Stomach (tissue), 9 donors: ENCODE results near the gene CRABP1. TPM values are rescaled to one million over a fixed set of nuclear protein-coding genes. Genes with fewer than 3 reads are reported as not detected.

Experiments used
- DNase-seq, 2 donors: peaks; one replicate each; pipeline versions ENCODE4 v3.0.0 to v3.0.0-alpha.2; 2013 to 2019
- H3K27ac ChIP-seq, 5 donors: fragments of 200-600 bp in 4 of 5; sonication (generic) in 4 of 5; one replicate each; pipeline ENCODE4 v1.5.1; 2013 to 2019; ENCODE audit warnings: mild to moderate bottlenecking in 1 of 5, moderate library complexity in 1 of 5
- H3K27me3 ChIP-seq, 3 donors: fragments of 200-600 bp; sonication (generic); one replicate each; pipeline ENCODE4 v1.5.1; 2017 to 2019; ENCODE audit warnings: mixed run types in 1 of 3
- H3K36me3 ChIP-seq, 4 donors: fragments of 200-600 bp; sonication (generic); 1 replicate in 3 of 4; 2 replicates in 1 of 4; pipeline ENCODE4 v1.5.1; 2016 to 2019
- H3K4me1 ChIP-seq, 4 donors: fragments of 200-600 bp; sonication (generic); one replicate each; pipeline ENCODE4 v1.5.1; 2016 to 2019
- H3K4me3 ChIP-seq, 4 donors: fragments of 200-600 bp; sonication (generic) in 3 of 4; one replicate each; pipeline ENCODE4 v1.5.1; 2016 to 2019; ENCODE audit warnings: mild to moderate bottlenecking in 1 of 4
- H3K9me3 ChIP-seq, 4 donors: fragments of 200-600 bp; sonication (generic); one replicate each; pipeline ENCODE4 v1.5.1; 2016 to 2019
- CTCF ChIP-seq, 7 experiments: fragments of 450-650 bp in 4 of 7; fragments of 200-600 bp in 3 of 7; sonication (generic) in 3 of 7; IDR thresholded peaks; one replicate each; pipeline ENCODE4 v1.5.1; 2016 to 2019; ENCODE audit warnings: antibody characterized with exemption in 7 of 7, control low read depth in 2 of 7, mild to moderate bottlenecking in 1 of 7
- EP300 ChIP-seq: sonication (generic); formaldehyde crosslinking; IDR thresholded peaks from one replicate; pipeline ENCODE4 v1.6.1; 2017; ENCODE audit warnings: antibody characterized with exemption
- POLR2A ChIP-seq, 4 donors: fragments of 450-650 bp; IDR thresholded peaks; one replicate each; pipeline ENCODE4 v1.6.1; 2016; ENCODE audit warnings: antibody characterized with exemption in 4 of 4, control low read depth in 2 of 4, mild to moderate bottlenecking in 1 of 4, moderate library complexity in 1 of 4
- POLR2AphosphoS5 ChIP-seq, 3 donors: sonication (generic); formaldehyde crosslinking; IDR thresholded peaks; one replicate each; pipeline ENCODE4 v1.6.1; 2016; ENCODE audit warnings: antibody characterized with exemption in 3 of 3
- WGBS, 5 donors: extraction: QIAGEN DNeasy Blood & Tissue Kit in 3 of 5; methylation state at CpG; one replicate each; pipeline versions ENCODE4 v1.1.5 to v1.1.7; 2013 to 2018; 5-methylcytosine and 5-hydroxymethylcytosine counted together
- intact Hi-C: fragments of 100-400 bp; cut with DNase I; formaldehyde crosslinking; loops from one replicate; pipeline ENCODE4 v1.15.1; 2023; ENCODE audit warnings: low total_unique reads
- polyA plus RNA-seq, 3 donors: library from polyadenylated mRNA; stranded (reverse); fragments of 200-250 nt; gene quantifications; one replicate each; pipeline ENCODE4 v1.2.3, GENCODE V29; 2013
- small RNA-seq, 4 donors: library from RNA; depleted of rRNA; stranded (forward); fragments of <200 nt; gene quantifications; one replicate each; pipeline ENCODE3, GENCODE V24; 2016
- total RNA-seq, 5 donors: library from RNA; depleted of rRNA; stranded (reverse); fragments of >200 nt; gene quantifications; one replicate each; pipeline versions ENCODE4 v1.1.0 to v1.2.3, GENCODE V29; 2014 to 2016
- donor health status: healthy with polysubstance abuse.
- donor health status: Bipolar disorder and iron deficiency.
- donor health status: healthy.

Gene CRABP1
- total and polyA plus RNA-seq, 8 donors: 0.62 to 4.9 (median 2.8) TPM; not detected in 5

GRCh38 chr15:78396186-78396814 lies 56.1 kb downstream of the CRABP1 start:
- intact Hi-C loops: no loop called here
- DNase-seq: no peak
- H3K4me1 ChIP-seq: peaks cover 5 to 16% (median 11%) of the 10 kb centered on the region in 4 donors

GRCh38 chr15:78396976-78397375 lies 56.8 kb downstream of the CRABP1 start:
- WGBS, 5 donors: 23 to 38% (median 32%) methylated on average over 7 to 9 of the region's 9 CpGs
- H3K27me3 ChIP-seq: peaks cover 0 to 5% (median 0%) of the 10 kb centered on the region in 3 donors
- TF ChIP-seq POLR2AphosphoS5 (IDR thresholded peaks at IDR 0.05) (peak in 1 of 3 donors; percentile 62), CTCF (IDR thresholded peaks at IDR 0.05) (peak in 4 of 7 experiments; percentile 23 to 48 (median 39)), POLR2A (IDR thresholded peaks at IDR 0.05) (no peak), EP300 (no peak)
- intact Hi-C loops: no loop called here
- H3K36me3 ChIP-seq: no peaks in the 10 kb centered on the region
- H3K4me3 ChIP-seq: no peak overlapping the region
- peak; percentile 48 to 94 for DNase-seq
- no peaks in the 10 kb centered on the region for H3K9me3 ChIP-seq
- H3K4me1 ChIP-seq: peaks cover 5 to 16% (median 11%) of the 10 kb centered on the region in 4 donors
- H3K27ac ChIP-seq: no peak overlapping the region

More at GRCh38 chr15:78396186-78396814, 56.1 kb downstream of the CRABP1 start:
- Histone ChIP-seq H3K9me3 (no peaks in the 10 kb centered on the region), H3K27me3 (no peaks in the 10 kb centered on the region), H3K4me3 (no peak overlapping the region), H3K36me3 (no peaks in the 10 kb centered on the region), H3K27ac (no peak overlapping the region)
- TF ChIP-seq POLR2A (IDR thresholded peaks at IDR 0.05) (no peak), EP300 (no peak), POLR2AphosphoS5 (IDR thresholded peaks at IDR 0.05) (no peak), CTCF (IDR thresholded peaks at IDR 0.05) (no peak)
- WGBS, 5 donors: 83 to 100% (median 96%) methylated on average over 7 to 9 of the region's 9 CpGs

- Histone ChIP-seq H3K4me1 (peaks cover 5 to 16% (median 11%) of the 10 kb centered on the region in 4 donors), H3K9me3 (no peaks in the 10 kb centered on the region), H3K27me3 (peaks cover 0 to 6% (median 0%) of the 10 kb centered on the region in 3 donors), H3K27ac (no peak overlapping the region), H3K4me3 (no peak overlapping the region), H3K36me3 (no peaks in the 10 kb centered on the region)
- DNase-seq: no peak
- intact Hi-C loops: no loop called here
- TF ChIP-seq POLR2A (IDR thresholded peaks at IDR 0.05) (no peak), EP300 (no peak), POLR2AphosphoS5 (IDR thresholded peaks at IDR 0.05) (no peak), CTCF (IDR thresholded peaks at IDR 0.05) (no peak)
- 92 to 96% (median 94%) methylated on average over 2 of the region's 2 CpGs for WGBS, 5 donors
These were observed 57.2 kb downstream of the CRABP1 start for GRCh38 chr15:78397382-78397781.

Small RNA genes lying within 50 kb of the gene (small RNA-seq; reads per million reads assigned to genes)
- gene AC090607.5: 0 reads per million in 4 donors

Other genes with a start within 250 kb of the CRABP1 start
- gene SH2D7, start 247.8 kb upstream of the CRABP1 start, total RNA-seq: under 1 TPM in 2 of 5 donors, not detected in 3; 0.29 to 0.45 TPM
- gene SH2D7, start 247.8 kb upstream of the CRABP1 start, polyA plus RNA-seq: not detected
- gene CIB2, start 208.9 kb upstream of the CRABP1 start, total RNA-seq: 10 to 100 TPM in 1 of 5 donors, 1 to 10 TPM in 2, under 1 TPM in 1, not detected in 1; 0.87 to 20.4 (median 3.4) TPM
- 10 to 100 TPM in 1 of 3 donors, 1 to 10 TPM in 1, under 1 TPM in 1; 0.80 to 13.1 (median 5.2) TPM for gene CIB2, start 208.9 kb upstream of the CRABP1 start, polyA plus RNA-seq
- 100 to 1,000 TPM in 2 of 5 donors, 10 to 100 TPM in 3; 42.9 to 731 (median 68.4) TPM for gene IDH3A, start 191.0 kb upstream of the CRABP1 start, total RNA-seq
- gene IDH3A, start 191.0 kb upstream of the CRABP1 start, polyA plus RNA-seq: 10 to 100 TPM; 25.5 to 35.3 (median 25.6) TPM
- 1 to 10 TPM in 1 of 5 donors, under 1 TPM in 1, not detected in 3; under 0.01 to 1.5 TPM for gene ACSBG1, start 105.8 kb upstream of the CRABP1 start, total RNA-seq
- gene ACSBG1, start 105.8 kb upstream of the CRABP1 start, polyA plus RNA-seq: under 1 TPM; 0.12 to 0.30 (median 0.15) TPM
- 10 to 100 TPM in 4 of 5 donors, not detected in 1; 30.3 to 53.6 (median 37.9) TPM for gene DNAJA4, start 75.8 kb upstream of the CRABP1 start, total RNA-seq
- 10 to 100 TPM; 11.4 to 12.9 (median 12.8) TPM for gene DNAJA4, start 75.8 kb upstream of the CRABP1 start, polyA plus RNA-seq
- 100 to 1,000 TPM in 1 of 5 donors, 10 to 100 TPM in 4; 22.2 to 119 (median 58.4) TPM for gene SKIC8, start 40.7 kb upstream of the CRABP1 start, total RNA-seq
- gene SKIC8, start 40.7 kb upstream of the CRABP1 start, polyA plus RNA-seq: 10 to 100 TPM; 40.3 to 60.2 (median 49.3) TPM
- gene IREB2, start 97.9 kb downstream of the CRABP1 start, total RNA-seq: 100 to 1,000 TPM in 4 of 5 donors, 10 to 100 TPM in 1; 34.1 to 248 (median 130) TPM
- gene IREB2, start 97.9 kb downstream of the CRABP1 start, polyA plus RNA-seq: 1 to 10 TPM; 7.0 to 9.0 (median 8.5) TPM
- gene HYKK, start 167.2 kb downstream of the CRABP1 start, total RNA-seq: 1 to 10 TPM in 4 of 5 donors, under 1 TPM in 1; under 0.01 to 7.6 (median 3.2) TPM
- 10 to 100 TPM in 1 of 3 donors, 1 to 10 TPM in 2; 5.5 to 11.6 (median 5.9) TPM for gene HYKK, start 167.2 kb downstream of the CRABP1 start, polyA plus RNA-seq
- 100 to 1,000 TPM in 2 of 5 donors, 10 to 100 TPM in 2, 1 to 10 TPM in 1; 7.2 to 393 (median 50.3) TPM for gene PSMA4, start 200.1 kb downstream of the CRABP1 start, total RNA-seq
- gene PSMA4, start 200.1 kb downstream of the CRABP1 start, polyA plus RNA-seq: 100 to 1,000 TPM; 150 to 257 (median 228) TPM
- gene CHRNA5, start 225.2 kb downstream of the CRABP1 start, total RNA-seq: 1 to 10 TPM in 2 of 5 donors, not detected in 3; 1.2 to 1.8 TPM
- gene CHRNA5, start 225.2 kb downstream of the CRABP1 start, polyA plus RNA-seq: 1 to 10 TPM in 2 of 3 donors, not detected in 1; 1.1 to 1.5 TPM